Spinal cord (tissue), 10 donors: ENCODE measurements around the gene PARD3. TPM values are rescaled to one million over a fixed set of nuclear protein-coding genes. Genes with fewer than 3 reads are reported as not detected.
A peak's percentile ranks its signal among the peaks of the same experiment; 100 is the strongest.

ENCODE experiments used
- DNase-seq, 6 donors: peaks; one replicate each; pipeline versions ENCODE4 v3.0.0 to v3.0.0-alpha.2; 2013 to 2015; ENCODE audit warnings: low spot score in 6 of 6, low read depth in 4 of 6
- H3K27ac ChIP-seq: one replicate; pipeline ENCODE4 v1.5.1; 2013; ENCODE audit warnings: low read depth, low read length, control low read depth
- H3K27me3 ChIP-seq: one replicate; pipeline ENCODE4 v1.6.1; 2013; ENCODE audit warnings: low read length; ENCODE audit not compliant: control insufficient read depth, insufficient read depth
- H3K36me3 ChIP-seq: one replicate; pipeline ENCODE4 v1.6.1; 2013; ENCODE audit warnings: low read length; ENCODE audit not compliant: control insufficient read depth, insufficient read depth
- H3K4me1 ChIP-seq: one replicate; pipeline ENCODE4 v1.6.1; 2013; ENCODE audit warnings: low read length; ENCODE audit not compliant: control insufficient read depth, insufficient read depth
- H3K4me3 ChIP-seq: one replicate; pipeline ENCODE4 v1.5.1; 2013; ENCODE audit warnings: low read depth, low read length, control low read depth
- H3K9me3 ChIP-seq: one replicate; pipeline ENCODE4 v1.6.1; 2013; ENCODE audit warnings: low read length; ENCODE audit not compliant: control insufficient read depth, insufficient read depth
- whole genome bisulfite sequencing: methylation state at CpG from one replicate; pipeline ENCODE4 v1.1.5; 2013; ENCODE audit warnings: missing lambda C conversion rate; ENCODE audit not compliant: insufficient coverage; 5-methylcytosine and 5-hydroxymethylcytosine counted together
- polyA plus RNA-seq, 2 donors: library from polyadenylated mRNA; unstranded; fragments of 120-200 nt; gene quantifications; one replicate each; pipeline ENCODE4 v1.2.1, GENCODE V29; 2013; ENCODE audit not compliant: insufficient read length in 2 of 2
- total RNA-seq, 2 donors: library from RNA; depleted of rRNA in 1 of 2; stranded (reverse); fragments of 120-200 nt in 1 of 2; fragments of >200 nt in 1 of 2; gene quantifications; one replicate each; pipeline versions ENCODE4 v1.2.3 to v1.2.4, GENCODE V29; 2013 to 2014
- donor health status: healthy.

The PARD3 gene
- total and polyA plus RNA-seq, 4 donors: 29.5 to 94.3 (median 47.1) TPM

- Histone ChIP-seq H3K4me3 (no peak overlapping the region), H3K4me1 (no peaks in the 10 kb centered on the region), H3K27me3 (no peaks in the 10 kb centered on the region), H3K9me3 (no peaks in the 10 kb centered on the region), H3K27ac (no peak overlapping the region), H3K36me3 (peaks cover 5% of the 10 kb centered on the region)
- peak in 4 of 6 donors; percentile 33 to 94 (median 64) for DNase-seq
- no CpG with 5 or more reads among the region's 3 CpGs for WGBS
Measured at GRCh38 chr10:34491678-34492077, 323.4 kb downstream of the PARD3 start.

GRCh38 chr10:34489973-34490745 lies 324.9 kb downstream of the PARD3 start:
- Histone ChIP-seq H3K36me3 (peaks cover 5% of the 10 kb centered on the region), H3K9me3 (no peaks in the 10 kb centered on the region), H3K27ac (no peak overlapping the region), H3K4me1 (no peaks in the 10 kb centered on the region), H3K4me3 (no peak overlapping the region), H3K27me3 (no peaks in the 10 kb centered on the region)
- DNase-seq: peak in 1 of 6 donors; percentile 42
- WGBS: 0% methylated on average over 1 of the region's 7 CpGs

GRCh38 chr10:34489411-34489810 lies 325.7 kb downstream of the PARD3 start:
- H3K9me3 ChIP-seq: no peaks in the 10 kb centered on the region
- WGBS: 75% methylated on average over 1 of the region's 3 CpGs
- DNase-seq: peak in 1 of 6 donors; percentile 66
- peaks cover 5% of the 10 kb centered on the region for H3K36me3 ChIP-seq
- no peaks in the 10 kb centered on the region for H3K4me1 ChIP-seq
- no peaks in the 10 kb centered on the region for H3K27me3 ChIP-seq
- no peak overlapping the region for H3K4me3 ChIP-seq
- H3K27ac ChIP-seq: no peak overlapping the region

GRCh38 chr10:34488476-34489130 lies 326.5 kb downstream of the PARD3 start:
- no peaks in the 10 kb centered on the region for H3K4me1 ChIP-seq
- H3K27me3 ChIP-seq: no peaks in the 10 kb centered on the region
- DNase-seq: no peak
- H3K4me3 ChIP-seq: no peak overlapping the region
- no peaks in the 10 kb centered on the region for H3K9me3 ChIP-seq
- 89% methylated on average over 17 of the region's 22 CpGs for WGBS
- H3K36me3 ChIP-seq: peaks cover 5% of the 10 kb centered on the region
- no peak overlapping the region for H3K27ac ChIP-seq

- H3K9me3 ChIP-seq: no peaks in the 10 kb centered on the region
- H3K4me1 ChIP-seq: no peaks in the 10 kb centered on the region
- WGBS: 100% methylated on average over 1 of the region's 5 CpGs
- H3K27ac ChIP-seq: no peak overlapping the region
- no peak overlapping the region for H3K4me3 ChIP-seq
- DNase-seq: no peak
- H3K27me3 ChIP-seq: no peaks in the 10 kb centered on the region
- H3K36me3 ChIP-seq: peaks cover 5% of the 10 kb centered on the region
Measured at GRCh38 chr10:34486008-34486407, 329.1 kb downstream of the PARD3 start.

GRCh38 chr10:34484164-34484563 lies 330.9 kb downstream of the PARD3 start:
- Histone ChIP-seq H3K27ac (no peak overlapping the region), H3K36me3 (peaks cover 5% of the 10 kb centered on the region), H3K27me3 (no peaks in the 10 kb centered on the region), H3K9me3 (no peaks in the 10 kb centered on the region), H3K4me1 (no peaks in the 10 kb centered on the region), H3K4me3 (no peak overlapping the region)
- no CpG with 5 or more reads among the region's 4 CpGs for WGBS
- DNase-seq: no peak

GRCh38 chr10:34480345-34480744 lies 334.8 kb downstream of the PARD3 start:
- Histone ChIP-seq H3K4me3 (no peak overlapping the region), H3K27me3 (no peaks in the 10 kb centered on the region), H3K36me3 (no peaks in the 10 kb centered on the region), H3K4me1 (no peaks in the 10 kb centered on the region), H3K9me3 (no peaks in the 10 kb centered on the region), H3K27ac (no peak overlapping the region)
- DNase-seq: no peak
- 100% methylated on average over 1 of the region's 4 CpGs for WGBS

- Histone ChIP-seq H3K27me3 (no peaks in the 10 kb centered on the region), H3K9me3 (no peaks in the 10 kb centered on the region)
Measured at GRCh38 chr10:34479520-34480179, 335.4 kb downstream of the PARD3 start.

GRCh38 chr10:34477249-34477648 lies 337.8 kb downstream of the PARD3 start:
- H3K4me1 ChIP-seq: no peaks in the 10 kb centered on the region
- no peaks in the 10 kb centered on the region for H3K36me3 ChIP-seq
- H3K27ac ChIP-seq: no peak overlapping the region
- no peak for DNase-seq
- no peaks in the 10 kb centered on the region for H3K27me3 ChIP-seq
- H3K4me3 ChIP-seq: no peak overlapping the region
- H3K9me3 ChIP-seq: no peaks in the 10 kb centered on the region
- WGBS: no CpG with 5 or more reads among the region's 2 CpGs

More at GRCh38 chr10:34479520-34480179, 335.4 kb downstream of the PARD3 start:
- Histone ChIP-seq H3K4me1 (no peaks in the 10 kb centered on the region), H3K27ac (no peak overlapping the region), H3K4me3 (no peak overlapping the region), H3K36me3 (no peaks in the 10 kb centered on the region)
- 91% methylated on average over 7 of the region's 7 CpGs for WGBS
- DNase-seq: no peak
